ENCODE results near the gene ST3GAL3. TPM values are rescaled to one million over a fixed set of nuclear protein-coding genes. Genes with fewer than 3 reads are reported as not detected.

Gene ST3GAL3
- total and polyA plus RNA-seq, 2 donors (not counting 3 experiments of a cell fraction or from before 2014, with no cell fraction given), result 14.3 to 35.8 TPM

DNA sequence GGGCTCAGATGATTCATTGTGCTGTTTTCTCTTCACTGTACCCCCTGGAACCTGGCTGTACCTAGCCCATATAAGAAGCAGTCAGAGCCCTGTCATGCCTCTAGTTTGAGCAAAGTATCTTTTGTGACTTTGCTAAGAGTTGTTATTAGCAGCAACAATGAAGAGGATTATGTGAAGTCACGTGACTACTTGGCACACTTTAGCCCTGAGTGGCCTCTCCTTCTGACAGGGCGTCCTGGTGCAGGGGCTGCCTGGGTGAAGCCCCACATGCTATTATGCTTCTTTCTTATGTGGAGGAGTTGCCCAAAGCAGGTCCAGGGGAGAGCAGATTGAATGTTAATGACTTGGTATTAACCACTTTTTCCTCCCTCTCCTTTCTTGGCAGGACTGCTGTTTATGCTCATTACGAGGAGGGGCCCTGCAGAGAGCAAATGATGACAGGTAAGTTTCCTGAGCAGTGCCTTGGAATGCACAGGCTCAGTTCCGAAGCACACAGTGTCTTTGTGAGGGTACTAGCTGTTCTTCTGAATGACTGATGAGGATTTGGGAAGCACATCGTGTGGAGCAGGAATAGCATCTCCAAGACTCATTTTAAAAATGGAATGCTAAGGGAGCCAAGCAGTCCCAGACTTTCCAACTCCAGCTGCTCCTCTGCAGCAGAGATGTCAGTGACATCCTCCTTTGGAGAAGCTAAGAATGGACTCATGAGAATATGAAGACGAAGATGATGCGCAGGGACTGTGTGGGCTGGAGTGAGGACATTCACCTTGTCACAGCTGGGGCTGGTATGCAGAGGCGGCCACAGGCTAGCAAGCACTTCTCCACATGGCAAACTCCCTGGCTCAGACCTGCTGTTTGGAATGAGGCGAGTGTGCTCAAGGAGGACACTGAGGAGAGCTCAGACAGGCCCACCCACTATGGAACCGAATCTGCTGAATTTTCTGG, 15.2 kb upstream of the ST3GAL3 start:
- TF ChIP-seq MYC (IDR thresholded peaks at IDR 0.05; ENCODE audit: low read depth, low read length) (no peak), FOS (IDR thresholded peaks at IDR 0.05; ENCODE audit: borderline replicate concordance, insufficient read depth, low read length) (no peak), JUN (IDR thresholded peaks at IDR 0.05; ENCODE audit: borderline replicate concordance, insufficient read depth, insufficient read length, low read depth) (no peak), POLR2A (IDR thresholded peaks at IDR 0.05; ENCODE audit: low read depth, low read length) (no peak), POLR2AphosphoS5 (IDR thresholded peaks at IDR 0.05; ENCODE audit: insufficient read depth, low read depth, low read length) (no peak), EZH2 (IDR thresholded peaks at IDR 0.05; ENCODE audit: borderline replicate concordance, low read depth, low read length, severe bottlenecking) (no peak), GATA2 (IDR thresholded peaks at IDR 0.05; ENCODE audit: insufficient read depth, insufficient read length, low read depth, low read length) (no peak)
- TF ChIP-seq, protein P1, sequence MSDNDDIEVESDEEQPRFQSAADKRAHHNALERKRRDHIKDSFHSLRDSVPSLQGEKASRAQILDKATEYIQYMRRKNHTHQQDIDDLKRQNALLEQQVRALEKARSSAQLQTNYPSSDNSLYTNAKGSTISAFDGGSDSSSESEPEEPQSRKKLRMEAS (IDR thresholded peaks at IDR 0.05; ENCODE audit: insufficient read depth, insufficient read length), result no peak
- TF ChIP-seq, protein P2, sequence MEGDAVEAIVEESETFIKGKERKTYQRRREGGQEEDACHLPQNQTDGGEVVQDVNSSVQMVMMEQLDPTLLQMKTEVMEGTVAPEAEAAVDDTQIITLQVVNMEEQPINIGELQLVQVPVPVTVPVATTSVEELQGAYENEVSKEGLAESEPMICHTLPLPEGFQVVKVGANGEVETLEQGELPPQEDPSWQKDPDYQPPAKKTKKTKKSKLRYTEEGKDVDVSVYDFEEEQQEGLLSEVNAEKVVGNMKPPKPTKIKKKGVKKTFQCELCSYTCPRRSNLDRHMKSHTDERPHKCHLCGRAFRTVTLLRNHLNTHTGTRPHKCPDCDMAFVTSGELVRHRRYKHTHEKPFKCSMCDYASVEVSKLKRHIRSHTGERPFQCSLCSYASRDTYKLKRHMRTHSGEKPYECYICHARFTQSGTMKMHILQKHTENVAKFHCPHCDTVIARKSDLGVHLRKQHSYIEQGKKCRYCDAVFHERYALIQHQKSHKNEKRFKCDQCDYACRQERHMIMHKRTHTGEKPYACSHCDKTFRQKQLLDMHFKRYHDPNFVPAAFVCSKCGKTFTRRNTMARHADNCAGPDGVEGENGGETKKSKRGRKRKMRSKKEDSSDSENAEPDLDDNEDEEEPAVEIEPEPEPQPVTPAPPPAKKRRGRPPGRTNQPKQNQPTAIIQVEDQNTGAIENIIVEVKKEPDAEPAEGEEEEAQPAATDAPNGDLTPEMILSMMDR (IDR thresholded peaks at IDR 0.05; ENCODE audit: extremely low read depth in 1 of 2, insufficient read depth in 1 of 2, low read depth in 1 of 2, low read length in 2 of 2), result no peak
- H3K4me3 ChIP-seq (replicated peaks in 1 of 3; ENCODE audit: insufficient read depth in 1 of 3, low read depth in 1 of 3, low read length in 3 of 3), result no peak overlapping the region
- ChIA-PET POLR2A (no interaction called here), CTCF (no interaction called here)
- BruUV-seq (replicated peaks), result no TSS peak
- FAIRE-seq (no peak), DNase-seq (ENCODE audit: low read depth, low spot score) (no peak)
- H3K27me3 ChIP-seq (ENCODE audit: control insufficient read depth in 2 of 2, insufficient read depth in 2 of 2, low read length in 2 of 2), result no peaks in the 10 kb centered on the region
- no peak overlapping the region for H3K27ac ChIP-seq (ENCODE audit: insufficient read depth, low read depth, low read length)
- H2AFZ ChIP-seq (ENCODE audit: low read depth, low read length), result no peak overlapping the region
- peaks cover 18% of the 10 kb centered on the region for H3K4me1 ChIP-seq (ENCODE audit: control insufficient read depth, extremely low read depth, insufficient read depth, low read length)
- H3K36me3 ChIP-seq (ENCODE audit: control insufficient read depth in 2 of 2, extremely low read depth in 1 of 2, insufficient read depth in 2 of 2, low read length in 2 of 2), result peaks cover 43 to 82% of the 10 kb centered on the region in 2 experiments
- no peaks in the 10 kb centered on the region for H3K9me3 ChIP-seq (replicated peaks; ENCODE audit: control insufficient read depth, insufficient read depth, low read length)
- no peaks in the 10 kb centered on the region for H3K79me2 ChIP-seq (ENCODE audit: control insufficient read depth, insufficient read depth, low read length)
- no peaks in the 10 kb centered on the region for H4K20me1 ChIP-seq (replicated peaks; ENCODE audit: control insufficient read depth, extremely low read depth, insufficient read depth, low read length)
- dilution Hi-C loops (cut with MboI; ENCODE audit: extremely low pct_ligation_motif_present, low sequenced_read_pairs) (no loop called here), intact Hi-C loops (cut with micrococcal nuclease) (no loop called here)
- no peak overlapping the region for H3K4me2 ChIP-seq (ENCODE audit: insufficient read depth, low read length)
- H3K9ac ChIP-seq (replicated peaks; ENCODE audit: extremely low read depth, insufficient read depth, low read length), result no peak overlapping the region
- H3K9me1 ChIP-seq (replicated peaks; ENCODE audit: control insufficient read depth, extremely low read depth, insufficient read depth, low read length), result no peaks in the 10 kb centered on the region
